ENCODE results near the gene PRPF18.
A peak's percentile ranks its signal among the peaks of the same experiment; 100 is the strongest.
"Not testable (repeated sequence)": the region's sequence is repeated elsewhere in the genome, so short reads cannot be mapped to it uniquely, and the experiment has no call there.

Gene PRPF18

DNA sequence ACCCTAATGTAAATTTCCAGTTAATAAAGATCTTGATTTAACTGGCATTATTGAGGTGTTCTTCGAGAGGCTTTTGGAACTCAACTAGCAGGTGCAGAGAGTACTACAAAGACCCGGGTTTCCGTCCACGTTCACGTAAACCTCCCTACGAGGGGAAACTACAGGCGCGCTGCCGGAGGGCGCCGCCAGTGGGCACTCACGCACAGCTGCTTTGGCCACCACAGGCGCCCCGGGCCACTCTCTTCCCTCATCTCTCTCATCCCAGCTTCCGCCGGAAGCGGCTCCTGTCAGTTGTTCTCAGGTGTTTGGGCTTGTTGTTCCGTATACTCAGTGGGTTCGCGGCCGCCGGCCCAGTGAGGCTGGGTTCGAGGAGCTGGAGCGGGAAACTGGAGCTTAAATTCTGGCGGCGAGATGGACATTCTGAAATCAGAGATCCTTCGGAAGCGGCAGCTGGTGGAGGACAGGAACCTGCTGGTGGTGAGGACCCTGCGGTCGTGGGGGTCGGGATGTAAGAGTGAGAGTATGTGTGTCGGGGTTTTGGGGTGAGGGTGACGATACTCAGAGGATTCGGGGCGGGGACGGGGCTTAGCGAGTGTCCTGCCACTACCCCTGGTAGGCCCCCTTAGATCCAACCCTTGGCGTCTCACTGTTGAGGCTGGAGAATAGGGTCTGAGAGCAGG lies at the start of gene PRPF18:
PRPF18 (plus strand) TSS at position 290 of the 680 bp plus-strand sequence; CDS start at position 412, 122 bp downstream.
- H3K4me1 ChIP-seq (ENCODE audit: insufficient read depth, low read length) = no peaks in the 10 kb centered on the region
- H3K9ac ChIP-seq (ENCODE audit: low read depth, low read length) = peak within 1 kb of the TSS; percentile 72
- no peaks in the 10 kb centered on the region; the same call in 1 of the 2 replicates for H3K9me3 ChIP-seq (ENCODE audit: control insufficient read depth, insufficient read depth, low read length)
- no peaks in the 10 kb centered on the region for H3K36me3 ChIP-seq (ENCODE audit: insufficient read depth, low read length)

DNA sequence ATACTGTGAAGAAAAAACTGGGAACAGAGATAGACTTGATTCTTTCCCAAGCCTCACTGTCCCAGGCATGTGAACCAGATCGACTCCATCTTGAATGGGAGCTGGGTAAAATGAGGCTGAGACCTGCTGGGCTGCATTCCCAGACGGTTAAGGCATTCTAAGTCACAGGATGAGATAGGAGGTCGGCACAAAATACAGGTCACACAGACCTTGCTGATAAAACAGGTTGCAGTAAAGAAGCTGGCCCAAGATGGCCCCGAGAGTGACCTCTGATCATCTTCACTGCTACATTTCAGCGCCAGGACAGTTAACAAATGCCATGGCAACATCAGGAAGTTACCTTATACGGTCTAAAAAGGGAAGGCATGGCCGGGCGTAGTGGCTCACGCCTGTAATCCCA lies 48.8 kb upstream of the PRPF18 start:
- not testable (repeated sequence) for H3K36me3 ChIP-seq (ENCODE audit: insufficient read depth, low read length); H3K4me1 ChIP-seq (ENCODE audit: insufficient read depth, low read length); H3K9ac ChIP-seq (ENCODE audit: low read depth, low read length); H3K9me3 ChIP-seq (ENCODE audit: control insufficient read depth, insufficient read depth, low read length)

DNA sequence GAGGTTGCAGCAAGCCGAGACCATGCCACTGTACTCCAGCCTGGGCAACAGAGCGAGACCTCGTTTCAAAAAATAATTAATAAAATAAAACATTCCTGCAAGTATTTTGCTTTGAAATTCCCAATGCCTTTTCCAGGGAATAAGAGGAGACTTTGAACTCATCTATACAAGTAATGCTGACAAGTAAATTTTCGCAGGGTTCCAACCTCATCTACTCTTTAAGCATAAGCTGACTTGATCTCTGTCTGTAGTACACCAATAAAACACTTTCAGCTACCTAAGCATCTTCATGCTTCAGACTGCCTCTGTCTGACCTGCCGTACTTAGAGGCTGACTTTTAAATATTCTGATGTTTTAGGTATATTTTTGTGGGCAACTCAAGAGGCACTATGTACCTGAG lies 44.2 kb upstream of the PRPF18 start:
- no peak overlapping the region for H3K9ac ChIP-seq (ENCODE audit: low read depth, low read length)
- H3K9me3 ChIP-seq (ENCODE audit: control insufficient read depth, insufficient read depth, low read length) = no peaks in the 10 kb centered on the region
- no peaks in the 10 kb centered on the region for H3K4me1 ChIP-seq (ENCODE audit: insufficient read depth, low read length)
- no peaks in the 10 kb centered on the region for H3K36me3 ChIP-seq (ENCODE audit: insufficient read depth, low read length)

- no peaks in the 10 kb centered on the region for H3K36me3 ChIP-seq (ENCODE audit: insufficient read depth, low read length)
- no peaks in the 10 kb centered on the region; the same call in 1 of the 2 replicates for H3K9me3 ChIP-seq (ENCODE audit: control insufficient read depth, insufficient read depth, low read length)
- H3K4me1 ChIP-seq (ENCODE audit: insufficient read depth, low read length) = no peaks in the 10 kb centered on the region
- no peak overlapping the region for H3K9ac ChIP-seq (ENCODE audit: low read depth, low read length)
Observed at GRCh38 chr10:13550802-13551201, 36.0 kb upstream of the PRPF18 start.

GRCh38 chr10:13555884-13556510 lies 30.8 kb upstream of the PRPF18 start:
- Histone ChIP-seq H3K4me1 (ENCODE audit: insufficient read depth, low read length) (no peaks in the 10 kb centered on the region), H3K9ac (ENCODE audit: low read depth, low read length) (no peak overlapping the region)

DNA sequence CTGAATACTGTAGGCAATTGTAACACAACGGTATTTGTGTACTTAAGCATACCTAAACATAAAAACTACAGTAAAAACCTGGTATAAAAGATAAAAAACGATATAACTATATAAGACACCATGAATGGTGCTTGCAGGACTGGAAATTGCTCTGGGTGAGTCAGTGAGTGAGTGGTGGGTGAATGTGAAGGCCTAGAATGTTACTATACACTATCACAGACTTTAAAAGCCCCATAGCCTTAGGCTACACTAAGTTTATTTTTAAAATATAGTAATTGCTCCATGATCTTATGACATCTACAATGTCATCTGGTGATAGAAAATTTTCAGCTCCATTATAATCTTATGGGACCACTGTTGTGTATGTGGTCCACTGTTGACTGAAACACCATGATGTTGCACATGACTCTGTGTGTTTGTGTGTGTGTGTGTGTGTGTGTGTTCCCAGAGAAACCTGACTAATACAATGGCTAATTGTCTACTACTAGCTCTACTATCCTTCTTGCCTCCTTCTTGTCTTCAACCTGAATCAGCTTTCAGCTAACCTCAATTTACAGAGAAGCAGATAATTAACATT lies 27.6 kb upstream of the PRPF18 start:
- Histone ChIP-seq H3K9ac (ENCODE audit: low read depth, low read length) (no peak overlapping the region), H3K9me3 (ENCODE audit: control insufficient read depth, insufficient read depth, low read length) (peaks cover 3% of the 10 kb centered on the region; the same call in 1 of the 2 replicates), H3K4me1 (ENCODE audit: insufficient read depth, low read length) (no peaks in the 10 kb centered on the region), H3K36me3 (ENCODE audit: insufficient read depth, low read length) (no peaks in the 10 kb centered on the region)

More at GRCh38 chr10:13555884-13556510, 30.8 kb upstream of the PRPF18 start:
- Histone ChIP-seq H3K9me3 (ENCODE audit: control insufficient read depth, insufficient read depth, low read length) (no peaks in the 10 kb centered on the region; the same call in 1 of the 2 replicates), H3K36me3 (ENCODE audit: insufficient read depth, low read length) (no peaks in the 10 kb centered on the region)

- Histone ChIP-seq H3K36me3 (ENCODE audit: insufficient read depth, low read length) (no peaks in the 10 kb centered on the region), H3K4me1 (ENCODE audit: insufficient read depth, low read length) (no peaks in the 10 kb centered on the region), H3K9ac (ENCODE audit: low read depth, low read length) (no peak overlapping the region)
Observed at GRCh38 chr10:13560597-13560996, 26.2 kb upstream of the PRPF18 start.

DNA sequence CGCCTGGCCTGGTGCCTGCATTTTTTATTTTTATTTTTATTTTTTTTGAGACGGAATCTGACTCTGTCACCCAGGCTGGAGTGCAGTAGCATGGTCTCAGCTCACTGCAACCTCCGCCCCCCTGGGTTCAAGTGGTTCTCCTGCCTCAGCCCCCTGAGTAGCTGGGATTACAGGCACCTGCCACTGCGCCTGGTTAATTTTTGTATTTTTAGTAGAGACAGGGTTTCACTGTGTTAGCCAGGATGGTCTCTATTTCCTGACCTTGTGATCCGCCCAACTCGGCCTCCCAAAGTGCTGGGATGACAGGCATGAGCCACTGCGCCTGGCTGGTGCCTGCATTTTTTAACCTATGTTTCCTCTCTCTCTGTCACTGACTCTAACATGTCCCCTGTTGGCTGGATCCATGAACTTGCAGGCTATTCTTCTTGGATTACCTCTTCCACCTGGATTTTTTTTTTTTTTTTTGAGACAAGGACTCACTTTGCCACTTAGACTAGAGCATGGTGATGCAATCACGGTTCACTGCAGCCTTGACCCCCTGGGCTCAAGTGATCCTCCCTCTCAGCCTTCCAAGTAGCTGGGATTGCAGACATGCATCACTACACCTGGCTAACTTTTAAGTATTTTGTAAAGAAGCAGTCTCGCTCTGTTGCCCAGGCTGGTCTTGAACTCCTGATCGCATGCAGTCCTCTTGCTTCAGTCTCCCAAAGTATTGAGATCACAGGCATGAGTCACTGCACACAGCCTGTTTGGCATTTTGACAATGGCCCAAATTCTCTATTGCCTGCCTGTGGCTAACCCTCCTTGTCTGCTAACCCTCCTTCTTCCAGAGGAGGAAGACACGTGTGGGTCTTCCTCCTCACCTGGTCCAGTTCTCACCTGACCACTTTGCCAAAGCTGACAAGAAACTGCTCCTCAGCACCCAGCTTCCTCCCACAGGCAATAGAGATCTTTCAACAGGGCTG lies 23.0 kb upstream of the PRPF18 start:
- Histone ChIP-seq H3K36me3 (ENCODE audit: insufficient read depth, low read length) (no peaks in the 10 kb centered on the region), H3K9ac (ENCODE audit: low read depth, low read length) (no peak overlapping the region), H3K9me3 (ENCODE audit: control insufficient read depth, insufficient read depth, low read length) (peaks cover 6% of the 10 kb centered on the region; the same call in 1 of the 2 replicates), H3K4me1 (ENCODE audit: insufficient read depth, low read length) (no peaks in the 10 kb centered on the region)

More at GRCh38 chr10:13560597-13560996, 26.2 kb upstream of the PRPF18 start:
- H3K9me3 ChIP-seq (ENCODE audit: control insufficient read depth, insufficient read depth, low read length) = peaks cover 6% of the 10 kb centered on the region; the same call in 1 of the 2 replicates

DNA sequence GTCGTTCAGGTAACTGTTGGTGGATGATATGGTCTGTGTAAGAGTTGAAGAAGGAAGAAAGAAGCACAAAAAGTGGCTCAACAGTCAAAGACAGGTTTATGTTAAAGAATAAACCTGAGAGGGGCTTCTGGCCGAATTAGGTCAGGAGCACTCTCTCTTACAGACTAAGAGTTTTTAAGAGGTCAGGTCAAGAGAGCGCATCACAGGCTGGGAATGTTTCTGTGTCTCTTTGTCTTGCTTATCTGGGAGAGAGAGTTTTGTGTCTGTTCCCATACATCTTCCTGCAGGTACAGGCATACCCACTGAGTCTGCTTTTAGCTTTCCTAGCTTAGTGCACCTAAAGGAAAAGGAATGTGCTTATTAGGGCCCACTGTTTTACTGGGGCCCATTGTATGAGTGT lies 22.2 kb upstream of the PRPF18 start:
- no peaks in the 10 kb centered on the region for H3K4me1 ChIP-seq (ENCODE audit: insufficient read depth, low read length)
- no peaks in the 10 kb centered on the region for H3K36me3 ChIP-seq (ENCODE audit: insufficient read depth, low read length)
- H3K9ac ChIP-seq (ENCODE audit: low read depth, low read length) = no peak overlapping the region
- peaks cover 6% of the 10 kb centered on the region; the same call in 1 of the 2 replicates for H3K9me3 ChIP-seq (ENCODE audit: control insufficient read depth, insufficient read depth, low read length)

DNA sequence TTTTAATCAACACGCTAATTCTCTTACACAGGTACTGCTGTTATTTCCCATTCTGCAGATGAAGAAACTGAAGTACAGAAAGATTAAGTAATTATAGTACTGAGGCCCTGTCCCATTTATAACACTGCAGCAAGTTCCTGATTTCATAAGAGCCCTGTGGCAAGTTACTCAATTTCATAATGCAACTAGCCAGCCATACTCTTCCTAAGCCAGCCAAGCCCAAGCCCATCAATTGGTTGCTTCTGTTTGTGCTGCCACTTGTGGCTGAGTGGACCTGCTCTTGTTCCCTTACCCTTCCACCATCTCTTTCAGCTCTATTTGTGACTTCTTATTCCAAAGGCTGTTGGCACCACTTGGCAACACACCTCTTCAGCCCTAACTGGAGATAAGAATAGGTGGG lies 19.7 kb upstream of the PRPF18 start:
- Histone ChIP-seq H3K9ac (ENCODE audit: low read depth, low read length) (no peak overlapping the region), H3K4me1 (ENCODE audit: insufficient read depth, low read length) (no peaks in the 10 kb centered on the region), H3K36me3 (ENCODE audit: insufficient read depth, low read length) (no peaks in the 10 kb centered on the region), H3K9me3 (ENCODE audit: control insufficient read depth, insufficient read depth, low read length) (peaks cover 6% of the 10 kb centered on the region; the same call in 1 of the 2 replicates)

DNA sequence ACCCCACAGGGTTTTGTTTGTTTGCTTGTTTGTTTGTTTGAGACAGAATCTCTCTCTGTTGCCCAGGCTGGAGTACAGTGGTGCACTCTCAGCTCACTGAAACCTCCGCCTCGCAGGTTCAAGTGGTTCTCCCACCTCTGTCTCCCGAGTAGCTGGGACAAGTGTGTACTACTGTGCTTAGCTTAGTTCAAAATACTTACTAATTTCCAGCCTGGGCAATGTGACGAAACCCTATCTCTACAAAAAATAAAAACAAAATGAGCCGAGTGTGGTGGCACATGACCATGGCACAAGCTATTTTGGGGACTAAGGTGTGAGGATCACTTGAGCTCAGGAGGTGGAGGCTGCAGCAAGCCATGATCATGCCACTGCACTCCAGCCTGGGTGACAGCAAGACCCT lies 15.2 kb upstream of the PRPF18 start:
- Histone ChIP-seq H3K9ac (ENCODE audit: low read depth, low read length) (no peak overlapping the region), H3K4me1 (ENCODE audit: insufficient read depth, low read length) (no peaks in the 10 kb centered on the region), H3K9me3 (ENCODE audit: control insufficient read depth, insufficient read depth, low read length) (no peaks in the 10 kb centered on the region), H3K36me3 (ENCODE audit: insufficient read depth, low read length) (no peaks in the 10 kb centered on the region)

DNA sequence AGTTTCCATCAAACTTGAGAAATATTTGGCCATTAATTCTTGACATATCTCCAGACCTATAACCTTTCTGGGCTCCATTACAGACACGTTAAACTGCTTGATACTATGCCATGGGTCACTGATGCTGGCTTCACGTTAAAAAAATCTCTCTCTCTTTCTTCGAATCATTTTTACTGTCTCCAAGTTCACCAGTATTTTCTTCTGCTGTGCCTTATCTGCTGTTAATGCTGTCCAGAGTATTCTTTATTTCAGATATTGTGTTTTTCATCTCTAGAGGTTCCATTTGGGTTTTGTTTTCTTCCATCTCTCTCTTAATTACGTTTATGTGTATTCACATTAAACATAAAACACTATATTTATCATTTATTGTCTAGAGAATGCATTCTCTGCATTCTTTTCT lies 12.8 kb upstream of the PRPF18 start:
- Histone ChIP-seq H3K9me3 (ENCODE audit: control insufficient read depth, insufficient read depth, low read length) (no peaks in the 10 kb centered on the region), H3K36me3 (ENCODE audit: insufficient read depth, low read length) (no peaks in the 10 kb centered on the region), H3K9ac (ENCODE audit: low read depth, low read length) (no peak overlapping the region), H3K4me1 (ENCODE audit: insufficient read depth, low read length) (no peaks in the 10 kb centered on the region)

DNA sequence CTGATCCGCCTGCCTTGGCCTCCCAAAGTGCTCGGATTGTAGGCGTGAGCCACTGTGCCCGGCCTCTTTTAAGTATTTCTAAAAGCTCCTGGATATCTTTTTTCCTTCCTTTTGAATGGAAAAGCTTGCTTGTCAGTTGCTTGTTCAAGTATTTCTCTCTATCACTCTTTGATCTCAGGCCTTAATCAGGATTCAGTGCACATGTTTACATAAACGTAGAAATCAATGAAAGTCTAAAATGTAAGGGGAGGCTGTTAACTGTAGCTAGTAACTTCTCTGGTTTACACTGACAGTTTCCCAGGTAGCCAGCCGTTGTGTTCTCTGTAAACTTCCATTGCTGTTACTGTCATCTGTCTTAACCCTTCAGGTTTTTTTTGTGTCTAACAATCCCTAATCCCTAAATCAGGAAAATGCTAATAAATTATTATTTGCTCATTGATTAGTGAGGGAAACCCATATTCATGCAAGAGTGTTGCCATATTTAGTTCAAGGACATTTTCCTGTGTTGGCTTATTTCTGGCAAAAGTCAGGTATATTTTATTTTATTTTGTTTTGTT lies 1.5 kb upstream of the PRPF18 start:
- H3K9me3 ChIP-seq (ENCODE audit: control insufficient read depth, insufficient read depth, low read length) = no peaks in the 10 kb centered on the region; the same call in 1 of the 2 replicates
- no peak overlapping the region for H3K9ac ChIP-seq (ENCODE audit: low read depth, low read length)
- no peaks in the 10 kb centered on the region for H3K4me1 ChIP-seq (ENCODE audit: insufficient read depth, low read length)
- no peaks in the 10 kb centered on the region for H3K36me3 ChIP-seq (ENCODE audit: insufficient read depth, low read length)

DNA sequence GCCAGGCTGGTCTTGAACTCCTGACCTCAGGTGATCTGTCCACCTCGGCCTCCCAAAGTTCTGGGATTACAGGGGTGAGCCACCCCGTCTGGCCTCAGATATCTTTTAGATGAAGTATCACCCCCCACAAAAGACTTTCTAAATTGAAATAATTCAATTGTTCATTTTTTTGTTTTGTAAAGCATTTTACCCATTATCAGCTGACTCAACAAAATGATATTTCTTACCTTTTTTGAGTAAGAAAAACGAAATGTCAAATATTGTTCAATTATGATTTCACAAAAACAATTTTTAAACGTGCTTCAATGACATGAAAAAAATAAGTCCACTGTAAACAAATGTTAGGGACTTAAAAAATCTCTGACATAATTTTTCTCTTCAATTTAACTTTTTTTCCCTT lies 822 bp upstream of the PRPF18 start:
- Histone ChIP-seq H3K36me3 (ENCODE audit: insufficient read depth, low read length) (no peaks in the 10 kb centered on the region), H3K4me1 (ENCODE audit: insufficient read depth, low read length) (no peaks in the 10 kb centered on the region), H3K9me3 (ENCODE audit: control insufficient read depth, insufficient read depth, low read length) (no peaks in the 10 kb centered on the region; the same call in 1 of the 2 replicates), H3K9ac (ENCODE audit: low read depth, low read length) (no peak overlapping the region)
